ENCODE data around the gene CD47.

CD47 gene

GRCh38 chr3:108044699-108045098, 46.1 kb downstream of the CD47 start:
- no peak for DNase-seq

GRCh38 chr3:108042300-108042699, 48.5 kb downstream of the CD47 start:
- DNase-seq = no peak

- no peak for DNase-seq
These were observed 49.6 kb downstream of the CD47 start for GRCh38 chr3:108041253-108041652.

DNA sequence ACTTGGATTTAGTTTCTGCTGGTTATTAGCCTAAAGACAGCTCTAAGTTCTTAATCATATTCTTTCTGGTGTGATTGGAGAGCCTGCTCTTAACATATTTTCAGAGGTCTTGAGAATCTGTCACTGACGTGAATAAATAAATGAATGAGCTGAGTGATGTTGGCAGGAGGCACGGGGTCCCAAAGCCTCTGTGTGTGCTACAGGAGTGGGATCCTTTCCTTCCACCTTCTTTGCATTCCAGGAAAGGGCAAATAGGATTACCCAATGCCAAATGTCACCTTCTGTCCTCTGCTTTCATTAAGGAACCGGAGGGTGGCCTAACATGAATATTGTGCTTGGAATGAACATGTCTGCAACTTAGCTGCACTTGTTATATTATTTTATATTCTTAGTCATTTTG, 53.1 kb downstream of the CD47 start:
- DNase-seq = no peak

DNA sequence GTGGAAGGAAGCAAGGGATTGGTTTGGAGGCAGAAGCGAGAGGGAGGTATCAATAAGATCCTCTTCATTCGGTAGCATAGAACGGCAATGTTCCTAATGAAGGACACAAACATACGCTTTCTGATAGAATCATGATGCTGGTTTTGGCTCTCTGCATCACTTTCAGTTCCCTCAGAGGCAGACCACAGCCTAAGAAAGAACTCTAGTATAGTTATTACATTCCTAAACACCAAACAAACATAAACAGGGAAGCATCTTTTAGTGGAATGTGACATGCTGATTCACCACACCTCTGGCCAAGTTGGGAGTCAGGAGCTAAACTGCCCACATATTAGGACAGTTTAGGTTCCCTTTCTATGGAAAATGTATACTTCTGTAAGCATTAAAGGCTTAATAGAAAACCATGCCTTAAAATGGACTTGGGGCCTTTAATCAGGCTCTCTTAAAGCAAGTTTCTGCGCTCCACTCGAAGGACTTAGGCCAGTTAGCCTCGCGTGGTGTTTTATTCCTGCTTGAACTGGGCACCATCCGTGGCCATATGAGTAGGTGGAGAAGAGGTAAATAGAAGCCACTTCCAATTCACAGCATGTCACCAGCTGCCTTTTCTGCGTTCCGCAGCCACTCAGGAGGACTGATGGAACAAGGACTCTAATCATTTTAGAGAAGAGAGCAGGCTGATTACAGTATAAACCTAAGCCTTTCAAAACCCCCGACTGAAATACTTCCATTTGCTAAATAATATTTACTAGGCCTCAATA, 53.7 kb downstream of the CD47 start:
- no peak for DNase-seq

DNA sequence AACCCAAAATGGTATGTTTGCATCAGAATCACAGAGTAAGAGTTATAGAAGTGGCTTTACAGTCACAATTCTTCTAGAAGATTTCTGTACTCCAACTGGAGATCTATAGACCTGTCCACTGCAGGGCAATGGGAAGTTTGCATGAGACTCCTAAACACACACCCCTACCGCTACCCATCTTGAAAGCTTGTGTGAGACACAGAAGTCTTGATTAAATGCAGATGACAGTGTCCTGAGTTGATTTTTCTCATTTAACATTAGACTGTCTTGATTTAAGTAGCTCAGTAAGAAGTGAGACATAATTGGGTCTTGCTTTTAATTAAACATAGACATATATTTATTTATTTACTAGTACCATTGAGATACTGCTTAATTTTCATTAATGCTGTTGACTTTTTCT, 54.4 kb downstream of the CD47 start:
- DNase-seq = no peak

DNA sequence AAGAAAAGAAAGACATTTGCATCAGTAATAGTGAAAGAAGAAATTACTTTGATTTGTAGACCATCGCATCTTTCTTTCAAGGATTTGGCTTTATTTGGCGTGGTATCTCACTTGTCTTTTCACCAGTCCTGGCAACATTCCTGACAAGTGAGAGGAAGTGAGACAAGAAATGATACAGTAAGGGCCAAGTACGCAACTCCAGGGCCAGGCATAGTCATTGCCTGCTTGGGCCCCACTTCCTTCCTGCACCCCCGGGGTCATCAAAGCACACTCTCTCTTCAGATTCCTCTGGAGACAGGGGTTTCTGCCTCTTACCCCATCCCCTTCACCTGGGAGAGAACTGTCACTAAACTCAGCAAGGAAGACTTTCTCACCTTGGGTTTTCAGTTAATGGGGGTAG, 55.1 kb downstream of the CD47 start:
- DNase-seq = no peak

DNA sequence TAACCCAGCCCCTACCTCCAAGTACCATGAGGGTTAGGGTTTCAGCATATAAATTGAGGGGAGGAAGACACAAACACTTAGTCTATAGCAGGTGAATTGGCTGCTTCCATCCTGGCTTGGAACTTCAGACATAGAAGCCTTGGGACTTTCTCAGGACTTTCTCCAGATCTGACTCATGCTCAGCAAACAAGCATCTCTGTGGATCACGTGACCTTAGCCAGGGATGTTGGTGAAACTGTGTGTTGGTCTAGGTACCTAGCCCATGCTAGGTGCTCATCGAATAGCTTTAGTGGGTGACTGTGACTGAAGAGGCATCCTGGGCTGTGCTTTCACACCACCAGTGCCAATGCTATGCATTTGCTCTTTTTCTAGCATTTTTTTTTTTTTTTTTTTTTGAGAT, 58.9 kb downstream of the CD47 start:
- no peak for DNase-seq

GRCh38 chr3:108030960-108031359, 59.9 kb downstream of the CD47 start:
- DNase-seq = no peak

DNA sequence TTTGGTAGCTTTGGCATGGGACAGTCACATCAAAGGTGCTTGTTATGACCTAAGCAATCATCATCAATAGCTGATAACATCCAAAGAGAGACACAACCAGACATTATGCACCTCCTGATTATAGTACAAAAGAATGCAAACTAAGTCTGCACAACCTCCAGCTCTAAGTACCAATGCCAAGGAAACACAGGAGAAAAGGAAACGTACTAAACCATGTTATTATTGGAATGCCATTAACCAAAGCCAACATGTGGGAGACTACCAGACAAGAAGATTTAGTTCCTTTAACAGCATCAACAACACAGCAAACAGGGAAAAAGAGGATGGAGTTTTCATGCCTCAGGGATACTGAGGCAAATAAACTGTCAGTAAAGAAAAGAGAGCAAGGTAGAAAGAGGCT, 61.4 kb downstream of the CD47 start:
- no peak for DNase-seq

GRCh38 chr3:108028896-108029295, 61.9 kb downstream of the CD47 start:
- no peak for DNase-seq

- no peak for DNase-seq
These were observed 65.7 kb downstream of the CD47 start for GRCh38 chr3:108025177-108025576.

DNA sequence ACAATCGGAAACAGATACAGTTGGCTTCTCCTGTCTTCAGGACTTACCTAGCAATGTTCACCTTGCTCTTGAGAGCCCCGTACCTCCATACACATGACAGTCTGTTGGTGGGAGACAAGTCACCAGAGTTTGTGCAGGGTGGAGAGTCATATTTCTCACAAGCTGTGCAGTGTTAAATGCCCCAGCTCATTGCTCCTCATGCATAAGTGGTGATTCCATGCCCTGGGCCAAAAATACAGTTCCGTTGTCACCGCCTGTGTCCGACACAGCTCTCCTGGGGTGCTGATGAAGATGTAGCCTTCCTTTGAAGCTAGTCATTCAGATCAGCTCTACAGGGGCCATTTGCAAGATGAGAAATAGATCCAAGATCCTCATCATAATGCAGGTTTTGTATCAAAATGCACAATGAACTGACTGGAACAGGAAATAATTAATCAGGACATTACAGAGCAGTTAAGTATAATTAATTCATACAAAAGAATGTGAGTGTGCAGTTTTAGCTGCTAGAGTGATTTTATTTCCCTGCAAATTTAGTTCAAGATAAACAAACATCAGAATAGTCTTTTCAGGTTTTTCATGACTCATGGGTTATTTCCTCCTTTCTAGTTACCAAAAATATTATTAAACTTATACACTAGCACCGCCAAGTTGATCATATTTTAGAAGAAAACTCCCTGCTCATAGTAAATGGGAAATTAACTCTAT, 66.5 kb downstream of the CD47 start:
- no peak for DNase-seq

DNA sequence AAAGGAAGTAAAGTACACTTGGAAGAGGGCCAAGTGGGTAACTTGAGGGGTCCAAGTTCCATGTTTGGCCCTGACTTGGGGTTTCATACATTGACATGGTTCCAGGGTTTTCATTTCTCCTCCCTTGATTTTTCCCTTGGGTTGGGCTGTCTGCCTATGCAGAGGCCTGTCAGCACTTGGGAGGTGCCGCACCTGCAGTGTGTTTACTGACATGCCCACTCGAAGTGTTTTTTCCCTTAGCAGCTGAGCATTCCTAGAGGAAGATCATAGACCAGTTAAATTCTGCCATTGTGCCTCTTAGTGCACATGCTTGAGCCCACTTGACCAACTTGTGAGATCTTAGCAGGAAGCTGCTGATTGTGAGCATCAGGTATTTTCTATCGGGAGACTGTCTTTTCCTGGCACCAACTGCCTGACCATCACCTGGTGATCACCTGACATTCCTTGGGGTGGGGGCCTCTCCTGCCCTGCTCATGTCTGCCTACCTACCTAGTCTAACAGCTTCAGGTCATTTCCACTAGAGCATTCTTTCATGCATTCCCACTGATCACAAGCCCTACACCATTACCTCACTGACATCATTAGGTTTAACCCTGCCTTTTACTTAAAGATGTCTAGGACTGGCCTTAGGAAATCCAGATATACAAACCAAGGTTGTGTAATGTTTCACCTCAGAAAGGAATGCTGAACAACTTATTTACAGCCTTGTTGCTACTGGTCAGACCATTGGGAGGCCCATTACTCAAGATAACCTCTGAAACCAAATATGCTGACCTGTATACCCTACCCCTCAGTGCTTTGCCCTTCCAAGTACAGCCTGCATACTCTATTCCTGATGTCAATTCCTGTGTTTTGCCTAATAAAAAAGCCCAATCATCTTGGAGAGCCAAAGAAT, 68.3 kb downstream of the CD47 start:
- no peak for DNase-seq

DNA sequence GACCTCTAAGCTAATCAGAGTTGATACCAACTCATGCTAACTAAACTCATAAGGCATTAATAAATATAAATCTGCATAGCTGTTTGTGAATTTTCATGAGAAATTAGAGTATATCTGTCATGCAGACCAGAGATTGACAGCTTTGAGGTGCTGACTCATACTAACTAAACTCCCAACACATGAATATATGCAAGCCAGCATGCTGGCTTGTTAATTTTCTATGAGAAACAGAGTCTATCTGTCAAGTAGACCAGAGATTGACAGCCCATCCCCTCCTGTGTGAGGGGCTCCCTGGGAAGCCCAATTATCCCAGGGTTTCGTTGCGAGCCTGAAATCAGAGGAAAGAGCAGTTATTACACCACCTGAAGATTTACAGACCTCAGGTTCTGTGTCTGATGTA, 69.3 kb downstream of the CD47 start:
- DNase-seq = no peak

- DNase-seq = no peak
These were observed 69.7 kb downstream of the CD47 start for GRCh38 chr3:108021131-108021530.

- no peak for DNase-seq
These were observed 72.3 kb downstream of the CD47 start for GRCh38 chr3:108018552-108018951.

DNA sequence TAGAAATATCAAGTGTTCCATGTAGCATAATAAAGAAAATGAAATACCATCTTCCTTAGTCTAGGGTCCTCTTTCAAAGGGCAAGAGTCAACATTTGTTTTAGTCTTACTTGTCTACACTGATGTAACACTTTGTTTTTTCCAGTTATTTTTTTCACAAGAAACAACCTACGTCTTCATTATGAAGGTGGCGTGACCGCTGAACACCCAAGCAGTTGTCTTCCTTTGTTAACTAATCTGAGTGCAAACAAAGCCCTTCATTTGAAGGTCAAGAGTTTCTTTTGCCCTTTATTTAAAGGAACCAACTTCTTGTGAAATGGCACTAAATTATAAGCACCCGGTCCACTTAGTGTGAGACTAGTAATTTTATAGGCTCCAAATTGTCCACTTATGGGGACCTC, 73.2 kb downstream of the CD47 start:
- no peak for DNase-seq

DNA sequence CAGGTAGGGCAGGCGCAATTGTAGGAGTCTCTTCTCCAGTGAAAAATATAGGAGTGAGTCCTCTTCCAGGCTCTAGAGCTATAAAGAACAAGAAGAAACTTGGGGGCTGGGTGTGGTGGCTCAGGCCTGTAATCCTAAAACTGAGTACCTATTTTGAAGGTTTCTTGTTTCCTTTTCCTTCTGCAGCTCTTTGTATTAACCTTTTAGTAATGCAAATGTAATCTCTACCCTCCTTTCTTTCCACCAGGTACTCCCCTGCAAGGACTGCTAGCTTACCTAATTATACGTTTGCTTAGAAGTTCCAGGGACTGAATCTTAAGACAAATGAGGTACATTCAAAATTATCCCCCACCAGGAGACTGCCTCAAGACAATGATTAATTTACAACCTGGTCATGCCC, 75.9 kb downstream of the CD47 start:
- no peak for DNase-seq

DNA sequence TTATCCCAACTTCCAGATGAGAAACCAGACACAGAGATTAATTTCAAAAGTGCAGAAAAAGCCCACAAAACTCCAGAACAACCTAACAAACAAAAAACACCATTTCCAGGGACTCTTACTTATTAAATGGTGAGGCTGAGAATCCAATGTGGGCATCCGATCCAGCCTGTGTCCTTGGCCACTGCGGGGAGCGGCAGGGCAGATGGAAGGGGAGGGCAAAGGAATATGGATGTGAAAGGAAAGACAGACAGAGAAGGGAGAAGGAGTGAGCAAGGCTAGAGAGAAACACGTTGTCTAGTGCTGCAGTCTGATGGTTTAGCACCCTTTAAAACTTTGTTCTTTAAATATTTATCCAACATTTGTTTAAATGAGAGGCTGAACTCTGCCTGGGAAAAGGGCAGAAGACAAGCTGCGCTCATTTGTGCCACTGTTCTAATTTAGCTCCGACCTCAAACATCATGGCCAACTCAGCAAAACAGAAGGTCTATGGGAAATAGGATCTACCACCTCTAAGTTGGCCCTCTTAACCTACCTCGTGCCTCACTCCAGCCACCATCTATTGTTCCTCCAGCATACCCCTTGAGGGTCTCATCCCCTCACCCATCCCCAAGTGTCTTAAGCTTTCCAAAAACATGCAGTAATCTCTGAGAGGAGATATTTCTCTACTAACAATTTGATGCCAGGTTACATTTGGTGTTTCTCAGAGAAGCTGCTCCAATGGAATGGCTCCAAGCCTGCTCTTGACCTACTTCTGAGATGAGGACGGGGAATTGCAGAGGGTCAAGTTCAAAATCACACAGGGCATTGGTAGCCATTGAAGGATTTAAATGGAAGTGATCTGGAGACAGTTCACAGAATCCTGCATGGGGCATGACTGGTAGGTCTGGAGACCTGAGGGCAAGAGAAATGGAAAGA, 77.4 kb downstream of the CD47 start:
- DNase-seq = no peak

DNA sequence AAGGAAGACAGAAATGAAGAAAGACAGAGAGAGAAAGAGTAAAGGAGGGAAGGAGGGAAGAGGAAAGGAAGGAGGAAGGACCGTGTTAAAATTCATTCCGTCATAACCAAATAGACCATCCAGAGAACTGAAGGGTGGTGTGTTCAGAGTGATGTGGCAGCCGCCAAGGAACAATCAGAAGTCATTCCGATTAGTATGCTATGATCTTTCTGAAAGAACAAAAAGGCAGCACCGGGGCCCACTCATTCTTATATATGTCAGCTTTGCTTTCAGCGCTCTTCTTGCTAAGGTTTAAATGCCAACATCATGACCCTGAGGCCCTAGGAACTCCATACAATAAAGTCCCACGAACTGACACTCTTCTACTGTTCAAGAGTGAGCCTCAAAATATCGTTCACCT, 78.5 kb downstream of the CD47 start:
- no peak for DNase-seq

DNA sequence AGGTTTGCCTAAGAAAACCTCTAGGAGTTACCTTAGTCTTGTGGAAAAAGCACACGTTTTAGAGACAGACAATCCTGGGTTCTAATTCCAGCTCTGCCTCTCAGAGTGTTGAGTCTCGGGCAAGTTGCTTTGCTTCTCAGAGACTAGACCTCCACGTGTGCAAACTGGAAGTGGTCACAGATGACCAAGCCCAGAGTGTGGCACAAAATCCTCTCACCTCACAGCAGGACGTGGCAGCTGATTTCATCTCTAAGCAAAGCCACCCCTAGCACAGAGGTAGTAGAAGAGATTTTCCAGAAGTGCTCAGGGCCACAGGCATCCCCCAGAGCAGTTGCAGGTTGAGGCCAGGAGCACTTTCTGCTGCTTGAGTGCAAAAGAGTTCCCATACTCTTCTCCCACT, 79.2 kb downstream of the CD47 start:
- DNase-seq = no peak
